ENCODE data around the gene PPP1R16B.

The PPP1R16B gene

GRCh38 chr20:38818113-38819065 lies 12.9 kb downstream of the PPP1R16B start:
- in situ Hi-C loops (cut with MboI; ENCODE audit: low pct_unique_long_range_greater_than_20kb, low sequenced_read_pairs, unreplicated experiment), result no loop called here

DNA sequence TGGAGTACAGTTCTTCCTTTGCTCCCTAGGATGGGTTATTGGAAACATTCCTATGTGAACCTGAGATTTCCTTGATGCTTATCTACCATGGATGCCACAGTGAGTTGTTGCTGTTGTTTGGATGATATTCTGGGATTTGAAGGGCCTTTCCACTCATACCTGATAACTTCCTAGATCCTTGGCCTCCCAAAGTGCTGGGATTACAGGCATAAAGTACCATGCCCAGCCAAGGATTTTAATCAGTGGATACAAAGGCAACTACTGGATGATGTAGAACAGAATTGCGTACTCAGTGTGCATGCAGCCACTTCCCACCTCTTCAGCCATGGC lies 20.0 kb downstream of the PPP1R16B start:
- in situ Hi-C loops (cut with MboI; ENCODE audit: low pct_unique_long_range_greater_than_20kb, low sequenced_read_pairs, unreplicated experiment), result no loop called here

More at GRCh38 chr20:38818113-38819065, 12.9 kb downstream of the PPP1R16B start:
- DNase-seq (ENCODE audit: low spot score), result no peak
- TF ChIP-seq CTCF (IDR thresholded peaks at IDR 0.05; ENCODE audit: extremely low read depth, insufficient read depth, missing control alignments), result no peak

DNA sequence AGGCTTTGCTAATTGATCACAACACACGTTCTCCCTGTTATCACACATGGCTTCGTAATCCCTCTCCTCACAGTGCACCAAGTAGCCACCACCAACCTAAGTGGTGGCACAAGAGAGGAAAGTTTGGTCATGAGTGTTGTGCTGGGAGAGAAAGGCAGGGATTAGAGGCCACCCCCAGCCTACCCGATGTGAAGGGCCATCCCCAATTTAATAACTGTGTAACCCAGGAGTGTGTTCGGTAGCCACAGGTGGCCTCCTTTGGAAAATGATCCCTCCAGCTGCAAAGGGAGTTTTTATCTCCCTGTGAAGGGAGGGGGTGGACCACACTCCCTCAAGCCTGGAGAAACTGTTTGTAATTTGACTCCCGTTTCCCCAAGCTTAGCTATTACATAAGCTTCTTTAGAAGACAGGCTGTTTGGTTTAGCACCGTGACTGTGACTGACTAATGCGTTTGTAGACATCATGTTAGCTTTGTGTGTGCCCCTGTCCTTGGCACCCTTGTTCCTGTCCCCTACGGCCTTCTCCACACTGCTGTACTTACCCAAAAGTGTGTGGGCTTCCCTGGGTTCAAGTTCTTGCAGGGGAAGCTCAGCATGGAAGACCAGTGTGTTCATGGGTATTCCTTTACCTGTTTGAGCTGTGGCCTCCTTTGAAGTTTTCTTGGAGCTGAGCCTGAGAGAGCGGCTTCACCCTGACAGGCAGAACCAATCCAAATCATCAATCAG lies 20.6 kb downstream of the PPP1R16B start:
- in situ Hi-C loops (cut with MboI; ENCODE audit: low pct_unique_long_range_greater_than_20kb, low sequenced_read_pairs, unreplicated experiment), result no loop called here
- no peak for DNase-seq (ENCODE audit: low spot score)
- no peak for TF ChIP-seq CTCF (IDR thresholded peaks at IDR 0.05; ENCODE audit: extremely low read depth, insufficient read depth, missing control alignments)

More for the DNA sequence above, 20.0 kb downstream of the PPP1R16B start:
- TF ChIP-seq CTCF (IDR thresholded peaks at IDR 0.05; ENCODE audit: extremely low read depth, insufficient read depth, missing control alignments), result no peak
- no peak for DNase-seq (ENCODE audit: low spot score)

- in situ Hi-C loops (cut with MboI; ENCODE audit: low pct_unique_long_range_greater_than_20kb, low sequenced_read_pairs, unreplicated experiment), result no loop called here
- no peak for TF ChIP-seq CTCF (IDR thresholded peaks at IDR 0.05; ENCODE audit: extremely low read depth, insufficient read depth, missing control alignments)
- DNase-seq (ENCODE audit: low spot score), result no peak
These were observed 22.3 kb downstream of the PPP1R16B start for GRCh38 chr20:38827770-38828281.

DNA sequence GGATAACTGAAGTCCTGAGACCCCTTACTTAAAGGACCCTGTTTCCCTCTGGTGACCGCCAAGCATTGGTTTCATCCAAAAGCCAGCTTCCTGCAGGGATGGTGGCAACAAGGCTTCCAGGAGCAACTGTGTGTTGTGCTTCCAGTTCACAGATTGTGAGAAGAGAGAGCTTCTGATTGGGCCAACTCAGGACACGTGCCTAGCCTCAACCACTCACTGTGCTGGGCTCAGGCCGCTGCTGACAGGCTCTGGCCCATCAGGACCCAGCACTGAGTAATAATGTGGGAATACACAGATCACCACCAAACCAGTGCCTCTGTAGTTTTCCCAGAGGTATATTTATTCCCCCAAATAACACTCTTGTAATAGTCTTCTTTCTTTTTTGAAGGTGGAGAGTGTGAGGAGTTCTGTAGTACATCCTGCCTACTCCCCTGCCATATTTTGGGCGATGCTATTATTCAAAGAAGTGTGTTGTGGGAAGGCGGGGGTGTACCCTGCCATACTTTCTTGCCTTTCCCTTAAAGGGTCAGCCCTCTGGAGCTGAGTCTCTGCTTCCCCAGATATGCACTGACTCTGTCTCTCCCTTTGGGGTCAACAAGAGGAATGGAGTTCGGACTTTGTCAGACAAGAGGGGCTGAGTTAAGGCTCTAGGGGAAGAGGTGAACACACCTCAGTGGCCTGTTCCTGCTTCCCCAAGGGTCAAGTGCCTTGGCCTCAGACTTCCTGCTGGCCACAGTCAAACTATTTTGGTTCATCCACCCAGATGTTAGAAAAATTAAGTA lies 23.2 kb downstream of the PPP1R16B start:
- no peak for TF ChIP-seq CTCF (IDR thresholded peaks at IDR 0.05; ENCODE audit: extremely low read depth, insufficient read depth, missing control alignments)
- no peak for DNase-seq (ENCODE audit: low spot score)
- in situ Hi-C loops (cut with MboI; ENCODE audit: low pct_unique_long_range_greater_than_20kb, low sequenced_read_pairs, unreplicated experiment), result no loop called here

GRCh38 chr20:38829296-38829875 lies 23.9 kb downstream of the PPP1R16B start:
- in situ Hi-C loops (cut with MboI; ENCODE audit: low pct_unique_long_range_greater_than_20kb, low sequenced_read_pairs, unreplicated experiment), result no loop called here

More at GRCh38 chr20:38829296-38829875, 23.9 kb downstream of the PPP1R16B start:
- no peak for TF ChIP-seq CTCF (IDR thresholded peaks at IDR 0.05; ENCODE audit: extremely low read depth, insufficient read depth, missing control alignments)
- no peak for DNase-seq (ENCODE audit: low spot score)
